ENCODE results near the gene HMGN2. TPM values are rescaled to one million over a fixed set of nuclear protein-coding genes. Genes with fewer than 3 reads are reported as not detected.

HMGN2 gene
- total and polyA plus RNA-seq, 7 donors, result 150 to 749 (median 403) TPM

DNA sequence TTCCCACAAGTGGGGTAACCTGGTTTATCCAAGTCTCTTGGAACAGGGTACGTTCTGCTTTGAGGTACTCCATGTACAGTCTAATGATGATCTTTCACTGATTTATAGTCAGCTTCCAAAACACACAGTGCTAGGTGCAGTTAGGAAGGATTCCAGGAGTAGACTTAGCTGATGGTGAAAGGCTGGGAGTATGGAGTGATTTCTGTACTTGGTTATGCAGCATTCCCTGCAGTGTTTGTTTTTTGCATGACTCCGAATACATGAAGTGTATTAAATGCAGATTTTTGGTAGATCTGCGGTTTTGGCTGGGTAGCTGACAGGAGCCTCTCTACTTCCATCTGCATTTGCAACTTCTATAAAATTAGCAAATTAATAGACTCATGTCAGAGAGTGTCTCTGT is 3.7 kb downstream of the HMGN2 start:
- TF ChIP-seq EP300 (IDR thresholded peaks at IDR 0.05) (no peak), POLR2A (IDR thresholded peaks at IDR 0.05) (no peak), CTCF (IDR thresholded peaks at IDR 0.05) (no peak), POLR2AphosphoS5 (IDR thresholded peaks at IDR 0.05) (no peak)
- Histone ChIP-seq H3K36me3 (peaks cover 0 to 59% (median 13%) of the 10 kb centered on the region in 4 donors), H3K27me3 (no peaks in the 10 kb centered on the region), H3K4me3 (no peak overlapping the region), H3K4me1 (peaks cover 0 to 27% (median 23%) of the 10 kb centered on the region in 4 donors), H3K27ac (no peak overlapping the region), H3K9me3 (no peaks in the 10 kb centered on the region)
- no peak for DNase-seq
- intact Hi-C loops (cut with DNase I), result no loop called here
- 86 to 92% methylated on average over 3 of the region's 3 CpGs for WGBS, 2 donors

- Histone ChIP-seq H3K27ac (no peak overlapping the region), H3K27me3 (no peaks in the 10 kb centered on the region), H3K36me3 (peaks cover 0 to 59% (median 13%) of the 10 kb centered on the region in 4 donors), H3K9me3 (no peaks in the 10 kb centered on the region), H3K4me1 (peaks cover 0 to 18% (median 13%) of the 10 kb centered on the region in 4 donors), H3K4me3 (no peak overlapping the region)
- intact Hi-C loops (cut with DNase I), result no loop called here
- 82 to 84% methylated on average over 4 of the region's 4 CpGs for WGBS, 2 donors
- no peak for TF ChIP-seq POLR2AphosphoS5 (IDR thresholded peaks at IDR 0.05)
- no peak for TF ChIP-seq EP300 (IDR thresholded peaks at IDR 0.05)
- no peak for TF ChIP-seq CTCF (IDR thresholded peaks at IDR 0.05)
- TF ChIP-seq POLR2A (IDR thresholded peaks at IDR 0.05), result no peak
- peak; percentile 2 for DNase-seq
Observed at GRCh38 chr1:26476958-26477357, 4.7 kb downstream of the HMGN2 start.

DNA sequence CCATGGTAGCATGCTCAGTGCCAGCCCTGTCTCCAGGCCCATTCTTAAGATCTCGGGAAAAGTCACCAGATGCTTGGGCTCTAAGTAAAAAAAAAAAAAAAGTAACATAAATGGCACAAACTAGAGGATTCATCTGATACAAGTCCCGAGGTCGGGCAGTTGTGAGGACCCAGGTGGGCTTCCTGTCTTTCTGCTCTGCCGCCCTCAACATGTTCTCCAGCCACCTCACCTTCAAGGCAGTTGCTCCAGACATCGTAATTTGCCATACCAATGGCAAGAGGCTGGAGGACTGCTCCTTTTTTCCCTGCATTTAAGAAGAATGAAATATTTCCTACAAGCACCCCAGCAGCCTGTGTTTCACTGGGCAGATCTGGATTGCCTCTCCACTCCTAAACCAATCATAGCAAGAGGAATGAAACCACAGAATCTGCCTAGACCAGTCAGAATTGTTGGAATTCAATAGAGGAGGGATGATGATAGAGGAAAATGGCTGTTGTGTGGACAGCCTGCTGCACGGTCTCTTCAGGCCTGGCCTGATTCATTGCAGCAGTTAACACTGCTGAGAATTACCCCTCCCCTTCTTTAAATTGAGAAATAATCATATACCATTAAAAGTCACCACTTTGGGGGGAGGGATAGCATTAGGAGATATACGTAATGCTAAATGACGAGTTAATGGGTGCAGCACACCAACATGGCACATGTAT is 5.4 kb downstream of the HMGN2 start:
- Histone ChIP-seq H3K4me3 (no peak overlapping the region), H3K4me1 (peaks cover 0 to 16% (median 12%) of the 10 kb centered on the region in 4 donors), H3K27me3 (no peaks in the 10 kb centered on the region), H3K27ac (no peak overlapping the region), H3K9me3 (no peaks in the 10 kb centered on the region), H3K36me3 (peaks cover 0 to 59% (median 13%) of the 10 kb centered on the region in 4 donors)
- intact Hi-C loops (cut with DNase I), result no loop called here
- 78 to 86% methylated on average over 8 of the region's 8 CpGs for WGBS, 2 donors
- peak; percentile 36 for DNase-seq
- no peak for TF ChIP-seq POLR2A (IDR thresholded peaks at IDR 0.05)
- TF ChIP-seq EP300 (IDR thresholded peaks at IDR 0.05), result no peak
- TF ChIP-seq POLR2AphosphoS5 (IDR thresholded peaks at IDR 0.05), result no peak
- no peak for TF ChIP-seq CTCF (IDR thresholded peaks at IDR 0.05)

DNA sequence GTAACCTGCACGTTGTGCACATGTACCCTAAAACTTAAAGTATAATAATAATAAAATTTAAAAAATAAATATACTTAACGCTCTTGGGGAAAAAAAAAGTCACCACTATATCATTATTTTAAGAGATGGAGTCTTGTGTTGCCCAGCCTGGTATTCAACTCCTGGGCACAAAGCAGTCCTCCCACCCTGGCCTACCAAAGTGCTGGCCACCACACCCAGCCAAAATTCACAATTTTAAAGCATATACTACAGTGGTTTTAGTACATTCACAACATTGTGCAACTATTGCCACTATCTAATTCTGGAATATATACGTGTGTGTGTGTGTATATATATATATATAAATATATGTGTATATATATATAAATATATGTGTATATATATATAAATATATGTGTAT is 5.9 kb downstream of the HMGN2 start:
- peak; percentile 5 for DNase-seq
- Histone ChIP-seq H3K36me3 (peaks cover 0 to 59% (median 13%) of the 10 kb centered on the region in 4 donors), H3K4me1 (peaks cover 0 to 16% (median 12%) of the 10 kb centered on the region in 4 donors), H3K9me3 (no peaks in the 10 kb centered on the region), H3K27ac (no peak overlapping the region), H3K4me3 (no peak overlapping the region), H3K27me3 (no peaks in the 10 kb centered on the region)
- no peak for TF ChIP-seq CTCF (IDR thresholded peaks at IDR 0.05)
- no peak for TF ChIP-seq POLR2AphosphoS5 (IDR thresholded peaks at IDR 0.05)
- TF ChIP-seq POLR2A (IDR thresholded peaks at IDR 0.05), result no peak
- no peak for TF ChIP-seq EP300 (IDR thresholded peaks at IDR 0.05)
- intact Hi-C loops (cut with DNase I), result no loop called here
- 82 to 88% methylated on average over 3 of the region's 3 CpGs for WGBS, 2 donors

All from sigmoid colon (tissue), 7 donors.